Osteoblast (primary cell): Measurements from ENCODE around the gene MCC. TPM values are rescaled to one million over a fixed set of nuclear protein-coding genes. Genes with fewer than 3 reads are reported as not detected.

ENCODE experiments used
- DNase-seq: peaks from one replicate; pipeline ENCODE4 v3.0.0; 2011; ENCODE audit warnings: low spot score, mixed read lengths; ENCODE audit not compliant: insufficient read length; ENCODE audit errors: missing footprints
- H2AFZ ChIP-seq: 2 replicates; pipeline ENCODE4 v1.6.0; 2011; ENCODE audit warnings: mild to moderate bottlenecking, low read length
- H3K27ac ChIP-seq: 2 replicates; pipeline ENCODE4 v1.5.1; 2011; ENCODE audit warnings: mild to moderate bottlenecking, low read depth, low read length, moderate library complexity
- H3K27me3 ChIP-seq: 2 replicates; pipeline ENCODE4 v1.6.0; 2012; ENCODE audit warnings: mild to moderate bottlenecking, control low read depth, inconsistent platforms, low read length, moderate library complexity; ENCODE audit not compliant: insufficient read depth
- H3K36me3 ChIP-seq: 2 replicates; pipeline ENCODE4 v1.5.1; 2011; ENCODE audit warnings: mild to moderate bottlenecking, low read length, control low read depth, moderate library complexity; ENCODE audit not compliant: insufficient read depth
- H3K4me1 ChIP-seq: 2 replicates; pipeline ENCODE4 v1.5.1; 2011; ENCODE audit warnings: mild to moderate bottlenecking, low read length, control low read depth, moderate library complexity; ENCODE audit not compliant: insufficient read depth
- H3K4me2 ChIP-seq: 2 replicates; pipeline ENCODE4 v1.6.0; 2011; ENCODE audit warnings: mild to moderate bottlenecking, low read length; ENCODE audit not compliant: insufficient read depth
- H3K4me3 ChIP-seq: fragments of 200-600 bp; sonication (generic); 3 replicates; pipeline ENCODE4 v1.5.1; 2012; ENCODE audit warnings: mild to moderate bottlenecking, low read length, inconsistent platforms; ENCODE audit not compliant: insufficient read depth
- H3K79me2 ChIP-seq: 2 replicates; pipeline ENCODE4 v1.6.0; 2012; ENCODE audit warnings: mild to moderate bottlenecking, low read length, control low read depth, inconsistent platforms; ENCODE audit not compliant: insufficient read depth
- H3K9me3 ChIP-seq: 2 replicates; pipeline ENCODE4 v1.5.1; 2011; ENCODE audit warnings: low read depth, low read length, control low read depth
- H4K20me1 ChIP-seq: 2 replicates; pipeline ENCODE4 v1.6.0; 2012; ENCODE audit warnings: mild to moderate bottlenecking, low read length, control low read depth; ENCODE audit not compliant: insufficient read depth
- CTCF ChIP-seq: IDR thresholded peaks from 2 replicates; pipeline ENCODE4 v1.5.1; 2011; ENCODE audit warnings: mild to moderate bottlenecking, low read depth, low read length, moderate library complexity; ENCODE audit errors: extremely low read depth
- total RNA-seq: library from RNA; depleted of rRNA; stranded (reverse); fragments of >200 nt; gene quantifications from 2 replicates; pipeline ENCODE4 v1.2.3, GENCODE V29; 2012

Gene MCC
- total RNA-seq, 1 donor: 45.6 TPM

- TF ChIP-seq CTCF: no peak
- Histone ChIP-seq H3K79me2 (no peaks in the 10 kb centered on the region), H3K9me3 (no peaks in the 10 kb centered on the region), H3K4me3 (peak overlapping the region; percentile 41), H3K4me1 (peaks cover 29% of the 10 kb centered on the region), H3K27ac (peak overlapping the region; percentile 90), H3K36me3 (no peaks in the 10 kb centered on the region), H4K20me1 (no peaks in the 10 kb centered on the region), H2AFZ (peak overlapping the region; percentile 35), H3K4me2 (peak overlapping the region; percentile 74), H3K27me3 (no peaks in the 10 kb centered on the region)
- peak; percentile 73 for DNase-seq
These were observed 241.8 kb downstream of the MCC start for GRCh38 chr5:113246361-113246870.

DNA sequence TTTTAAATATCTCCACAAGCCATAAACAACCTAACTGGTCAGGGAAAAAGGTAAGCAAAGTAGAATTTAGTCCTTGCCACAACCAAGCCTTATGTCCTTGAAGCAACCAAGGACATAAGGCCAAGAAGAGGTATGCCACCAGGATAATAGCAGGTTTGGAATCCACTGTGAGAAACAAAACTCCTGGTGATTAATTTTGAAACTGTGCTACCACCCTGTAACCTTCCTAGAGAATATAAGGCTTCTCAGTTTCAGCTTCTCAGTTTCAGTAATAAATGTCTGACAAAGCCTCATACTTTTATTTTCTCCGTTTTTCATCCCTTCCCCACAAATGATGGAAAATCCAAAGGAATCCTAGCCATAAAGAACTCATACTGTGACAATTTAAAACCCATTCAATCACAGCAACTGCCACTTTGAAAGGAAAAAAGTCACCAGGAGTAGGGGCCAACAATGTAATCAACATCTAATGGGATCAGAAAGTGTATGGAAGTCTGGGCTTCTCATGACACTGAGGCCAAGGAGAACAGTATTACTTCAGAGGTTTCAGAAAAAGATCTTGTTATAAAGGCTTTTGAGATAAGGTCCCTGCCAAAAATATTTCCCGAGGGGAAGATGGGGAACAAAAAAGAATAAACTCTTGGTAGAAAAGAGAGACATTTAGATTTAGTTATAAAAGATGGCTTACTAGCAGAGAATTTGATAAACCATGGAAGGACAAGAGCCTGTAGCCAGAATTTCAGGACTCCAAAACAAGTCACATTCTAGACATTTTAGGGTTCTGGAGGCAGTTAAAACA is 242.6 kb downstream of the MCC start:
- Histone ChIP-seq H3K79me2 (no peaks in the 10 kb centered on the region), H4K20me1 (no peaks in the 10 kb centered on the region), H3K9me3 (no peaks in the 10 kb centered on the region), H3K27ac (peak overlapping the region; percentile 90), H3K4me2 (peak overlapping the region; percentile 74), H3K4me1 (peaks cover 27% of the 10 kb centered on the region), H3K36me3 (no peaks in the 10 kb centered on the region), H3K4me3 (no peak overlapping the region), H3K27me3 (no peaks in the 10 kb centered on the region), H2AFZ (peak overlapping the region; percentile 35)
- no peak for DNase-seq
- no peak for TF ChIP-seq CTCF

GRCh38 chr5:113244966-113245365 is 243.3 kb downstream of the MCC start:
- no peak for DNase-seq
- no peaks in the 10 kb centered on the region for H3K79me2 ChIP-seq
- no peaks in the 10 kb centered on the region for H4K20me1 ChIP-seq
- no peak overlapping the region for H3K27ac ChIP-seq
- no peak overlapping the region for H3K4me2 ChIP-seq
- no peaks in the 10 kb centered on the region for H3K9me3 ChIP-seq
- peaks cover 20% of the 10 kb centered on the region for H3K4me1 ChIP-seq
- H3K27me3 ChIP-seq: no peaks in the 10 kb centered on the region
- no peak overlapping the region for H3K4me3 ChIP-seq
- no peak overlapping the region for H2AFZ ChIP-seq
- H3K36me3 ChIP-seq: no peaks in the 10 kb centered on the region
- TF ChIP-seq CTCF: no peak

DNA sequence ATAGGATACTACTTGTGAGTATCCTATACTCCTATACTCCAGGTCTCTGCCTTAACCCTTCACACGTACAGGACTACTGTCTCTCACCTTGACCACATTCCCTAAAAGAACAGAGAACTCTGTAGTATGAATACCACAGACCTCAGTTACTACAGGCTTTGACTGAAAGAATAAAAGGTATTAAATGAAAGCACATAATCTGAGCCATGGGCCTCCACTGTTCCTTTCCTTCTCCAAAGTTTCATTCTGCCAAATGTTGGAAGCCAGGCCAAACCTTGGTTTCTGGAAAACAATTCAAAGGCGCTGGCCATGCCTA is 244.9 kb downstream of the MCC start:
- peaks cover 8% of the 10 kb centered on the region for H3K4me1 ChIP-seq
- DNase-seq: no peak
- H3K4me3 ChIP-seq: no peak overlapping the region
- no peaks in the 10 kb centered on the region for H4K20me1 ChIP-seq
- H3K9me3 ChIP-seq: no peaks in the 10 kb centered on the region
- H3K4me2 ChIP-seq: no peak overlapping the region
- H3K27ac ChIP-seq: no peak overlapping the region
- H2AFZ ChIP-seq: no peak overlapping the region
- no peak for TF ChIP-seq CTCF
- no peaks in the 10 kb centered on the region for H3K79me2 ChIP-seq
- H3K36me3 ChIP-seq: no peaks in the 10 kb centered on the region
- no peaks in the 10 kb centered on the region for H3K27me3 ChIP-seq
